Fibroblast of lung (primary cell): Measurements from ENCODE around the gene GRAP2. TPM values are rescaled to one million over a fixed set of nuclear protein-coding genes. Genes with fewer than 3 reads are reported as not detected.

Experiments
- DNase-seq, 2 donors: peaks; one replicate each; pipeline versions ENCODE4 v3.0.0 to v3.0.0-alpha.2; 2010; ENCODE audit warnings: low read depth in 2 of 2
- H2AFZ ChIP-seq: 2 replicates; pipeline ENCODE4 v1.5.1; 2012; ENCODE audit warnings: low read length, control low read depth, inconsistent platforms
- H3K27ac ChIP-seq: 2 replicates; pipeline ENCODE4 v1.5.1; 2011; ENCODE audit warnings: low read length, control low read depth; ENCODE audit not compliant: insufficient read depth
- H3K27me3 ChIP-seq: 2 replicates; pipeline ENCODE4 v1.5.1; 2011; ENCODE audit warnings: mild to moderate bottlenecking, low read length; ENCODE audit not compliant: control insufficient read depth, insufficient read depth
- H3K36me3 ChIP-seq: 2 replicates; pipeline ENCODE4 v1.5.1; 2011; ENCODE audit warnings: low read length; ENCODE audit not compliant: control insufficient read depth, insufficient read depth
- H3K4me1 ChIP-seq: 2 replicates; pipeline ENCODE4 v1.5.1; 2011; ENCODE audit warnings: low read length; ENCODE audit not compliant: control insufficient read depth, insufficient read depth; ENCODE audit errors: extremely low read depth
- H3K4me2 ChIP-seq: 2 replicates; pipeline ENCODE4 v1.5.1; 2011; ENCODE audit warnings: low read length, control low read depth; ENCODE audit not compliant: insufficient read depth; ENCODE audit errors: extremely low read depth
- H3K4me3 ChIP-seq, 4 experiments: fragments of 200-600 bp in 1 of 4; sonication (generic) in 1 of 4; replicated peaks in 1 of 4; 2 replicates each; pipeline ENCODE4 v1.5.1; 2011 to 2016; ENCODE audit warnings: low read length in 4 of 4, low read depth in 3 of 4, mild to moderate bottlenecking in 3 of 4, control low read depth in 2 of 4, inconsistent platforms in 1 of 4, mixed read lengths in 1 of 4; ENCODE audit not compliant: insufficient read depth in 1 of 4; ENCODE audit errors: control extremely low read depth in 1 of 4
- H3K79me2 ChIP-seq: 2 replicates; pipeline ENCODE4 v1.5.1; 2012; ENCODE audit warnings: mild to moderate bottlenecking, low read length, inconsistent platforms; ENCODE audit not compliant: control insufficient read depth, insufficient read depth
- H3K9ac ChIP-seq: 2 replicates; pipeline ENCODE4 v1.5.1; 2011; ENCODE audit warnings: mild to moderate bottlenecking, low read length, control low read depth; ENCODE audit not compliant: insufficient read depth
- H3K9me3 ChIP-seq: 2 replicates; pipeline ENCODE4 v1.5.1; 2012; ENCODE audit warnings: low read depth, low read length; ENCODE audit not compliant: control insufficient read depth, insufficient read depth
- H4K20me1 ChIP-seq: 2 replicates; pipeline ENCODE4 v1.5.1; 2011; ENCODE audit warnings: low read length; ENCODE audit not compliant: control insufficient read depth, insufficient read depth; ENCODE audit errors: extremely low read depth
- CTCF ChIP-seq, 2 donors: IDR thresholded peaks in 1 of 2; conservative IDR thresholded peaks in 1 of 2; 1 replicate in 1 of 2; 2 replicates in 1 of 2; pipeline ENCODE4 v1.5.1; 2011 to 2012; ENCODE audit warnings: low read length in 2 of 2, control low read depth in 1 of 2, inconsistent platforms in 1 of 2, low read depth in 1 of 2, mild to moderate bottlenecking in 1 of 2
- EZH2 ChIP-seq: IDR thresholded peaks from 2 replicates; pipeline ENCODE4 v1.5.1; 2012; ENCODE audit warnings: low read length, control low read depth, mild to moderate bottlenecking; ENCODE audit errors: missing control alignments
- polyA plus RNA-seq, 2 donors: library from polyadenylated mRNA; depleted of rRNA in 1 of 2; stranded (reverse) in 1 of 2; unstranded in 1 of 2; fragments of >200 nt; gene quantifications; 2 replicates each; pipeline ENCODE4 v1.2.1, GENCODE V29; 2011 to 2012; ENCODE audit warnings: missing spikeins in 1 of 2
- total RNA-seq: library from RNA; depleted of rRNA; stranded (reverse); fragments of >200 nt; gene quantifications from 2 replicates; pipeline ENCODE4 v1.2.1, GENCODE V29; 2014

GRAP2 gene
- total and polyA plus RNA-seq, 2 donors (not counting 1 experiment from before 2014, with no cell fraction given) = not detected

- Histone ChIP-seq H3K27me3 (peaks cover 9% of the 10 kb centered on the region), H3K4me3 (no peak overlapping the region)
- no peak for TF ChIP-seq EZH2
- TF ChIP-seq CTCF (conservative IDR thresholded peaks at IDR 0.05 in 1 of 2, IDR thresholded peaks at IDR 0.05 in 1 of 2; ENCODE audit: low read depth in 1 of 2, low read length in 2 of 2) = no peak
Observed at GRCh38 chr22:39996732-39997131, 95.8 kb downstream of the GRAP2 start.

GRCh38 chr22:39997421-39997820 is 96.5 kb downstream of the GRAP2 start:
- DNase-seq = no peak
- Histone ChIP-seq H3K27me3 (peaks cover 9% of the 10 kb centered on the region), H2AFZ (no peak overlapping the region), H3K27ac (no peak overlapping the region), H3K9me3 (no peaks in the 10 kb centered on the region), H3K4me2 (no peak overlapping the region), H4K20me1 (no peaks in the 10 kb centered on the region), H3K79me2 (no peaks in the 10 kb centered on the region), H3K4me1 (no peaks in the 10 kb centered on the region), H3K4me3 (no peak overlapping the region), H3K36me3 (no peaks in the 10 kb centered on the region), H3K9ac (no peak overlapping the region)
- TF ChIP-seq CTCF (conservative IDR thresholded peaks at IDR 0.05 in 1 of 2, IDR thresholded peaks at IDR 0.05 in 1 of 2; ENCODE audit: low read depth in 1 of 2, low read length in 2 of 2) (no peak), EZH2 (no peak)

More at GRCh38 chr22:39996732-39997131, 95.8 kb downstream of the GRAP2 start:
- no peaks in the 10 kb centered on the region for H3K79me2 ChIP-seq
- H3K36me3 ChIP-seq = no peaks in the 10 kb centered on the region
- H3K9ac ChIP-seq = no peak overlapping the region
- no peaks in the 10 kb centered on the region for H4K20me1 ChIP-seq
- H3K4me2 ChIP-seq = no peak overlapping the region
- no peaks in the 10 kb centered on the region for H3K4me1 ChIP-seq
- DNase-seq = no peak
- no peak overlapping the region for H2AFZ ChIP-seq
- H3K27ac ChIP-seq = no peak overlapping the region
- H3K9me3 ChIP-seq = no peaks in the 10 kb centered on the region

- no peaks in the 10 kb centered on the region for H3K9me3 ChIP-seq
- H3K9ac ChIP-seq = no peak overlapping the region
- H3K4me1 ChIP-seq = no peaks in the 10 kb centered on the region
- no peaks in the 10 kb centered on the region for H3K36me3 ChIP-seq
- peak in 1 of 2 donors; percentile 47 for DNase-seq
- H2AFZ ChIP-seq = no peak overlapping the region
- TF ChIP-seq CTCF (conservative IDR thresholded peaks at IDR 0.05 in 1 of 2, IDR thresholded peaks at IDR 0.05 in 1 of 2; ENCODE audit: low read depth in 1 of 2, low read length in 2 of 2) (no peak), EZH2 (no peak)
- H3K27ac ChIP-seq = no peak overlapping the region
- peaks cover 9% of the 10 kb centered on the region for H3K27me3 ChIP-seq
- no peaks in the 10 kb centered on the region for H3K79me2 ChIP-seq
- H4K20me1 ChIP-seq = no peaks in the 10 kb centered on the region
- H3K4me3 ChIP-seq = no peak overlapping the region
- H3K4me2 ChIP-seq = no peak overlapping the region
Observed at GRCh38 chr22:39997939-39998726, 97.2 kb downstream of the GRAP2 start.
